IPS-NIHi11 (cell line): ENCODE measurements around the gene COTL1.

Experiments used
- DNase-seq: peaks from one replicate; pipeline ENCODE4 v3.0.0; 2012; ENCODE audit warnings: mixed read lengths, low spot score

The COTL1 gene

DNA sequence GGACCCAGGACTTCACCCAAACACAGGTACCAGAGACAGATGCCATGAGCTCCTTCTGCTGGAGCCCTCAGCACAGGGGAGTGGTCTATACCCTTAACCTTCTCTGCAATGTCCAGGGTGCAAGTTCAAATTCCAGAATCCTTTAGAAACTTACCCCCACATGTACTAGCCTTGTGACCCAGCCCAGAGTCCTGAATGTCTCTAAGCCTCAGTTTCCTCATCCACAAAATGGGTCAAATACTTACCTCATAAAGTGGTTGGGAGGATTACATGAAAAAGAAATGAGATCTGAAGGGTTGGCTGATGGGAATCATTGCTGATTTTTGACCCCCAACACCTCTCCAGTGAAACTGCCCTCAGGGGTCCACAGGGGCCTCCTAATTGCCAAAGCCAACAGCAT is 21.7 kb downstream of the COTL1 start:
- no peak for DNase-seq

- DNase-seq: no peak
Measured at GRCh38 chr16:84595052-84595481, 22.8 kb downstream of the COTL1 start.

DNA sequence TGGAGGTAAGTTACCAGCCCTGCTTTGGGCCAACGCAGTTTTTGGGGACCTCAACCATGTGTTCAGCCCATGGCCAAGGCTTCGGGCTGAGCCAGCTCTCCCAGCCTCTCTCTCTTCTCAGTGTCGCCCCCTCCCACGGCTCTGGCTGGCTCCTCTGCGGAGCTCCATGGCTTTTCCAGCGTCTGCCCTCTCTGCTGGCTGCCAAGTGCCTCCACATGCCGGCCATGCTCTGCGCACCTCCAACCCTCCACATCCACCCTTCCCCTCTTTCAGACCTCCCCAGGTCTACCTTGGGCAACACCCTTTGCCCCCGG is 23.2 kb downstream of the COTL1 start:
- DNase-seq: peak; percentile 48

- DNase-seq: no peak
Measured at GRCh38 chr16:84593825-84594724, 23.8 kb downstream of the COTL1 start.

DNA sequence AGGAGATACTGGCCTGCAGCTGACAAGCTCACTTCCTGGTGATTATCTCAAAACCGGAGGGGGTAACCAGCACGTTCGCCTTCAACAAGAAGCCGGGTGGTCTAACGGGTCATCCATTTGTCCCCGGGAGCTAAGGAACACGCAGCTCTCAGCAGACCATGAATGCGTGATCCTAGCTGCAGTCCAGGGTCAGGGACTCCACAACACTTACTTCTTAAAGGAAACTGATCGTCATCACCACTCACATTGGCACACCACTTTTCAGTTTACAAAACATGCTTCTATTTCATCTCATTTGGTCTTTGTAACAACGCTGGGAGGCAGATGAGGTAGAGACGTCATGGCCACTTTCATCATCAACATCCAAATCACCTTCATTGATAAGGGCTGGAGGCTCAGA is 25.2 kb downstream of the COTL1 start:
- no peak for DNase-seq

DNA sequence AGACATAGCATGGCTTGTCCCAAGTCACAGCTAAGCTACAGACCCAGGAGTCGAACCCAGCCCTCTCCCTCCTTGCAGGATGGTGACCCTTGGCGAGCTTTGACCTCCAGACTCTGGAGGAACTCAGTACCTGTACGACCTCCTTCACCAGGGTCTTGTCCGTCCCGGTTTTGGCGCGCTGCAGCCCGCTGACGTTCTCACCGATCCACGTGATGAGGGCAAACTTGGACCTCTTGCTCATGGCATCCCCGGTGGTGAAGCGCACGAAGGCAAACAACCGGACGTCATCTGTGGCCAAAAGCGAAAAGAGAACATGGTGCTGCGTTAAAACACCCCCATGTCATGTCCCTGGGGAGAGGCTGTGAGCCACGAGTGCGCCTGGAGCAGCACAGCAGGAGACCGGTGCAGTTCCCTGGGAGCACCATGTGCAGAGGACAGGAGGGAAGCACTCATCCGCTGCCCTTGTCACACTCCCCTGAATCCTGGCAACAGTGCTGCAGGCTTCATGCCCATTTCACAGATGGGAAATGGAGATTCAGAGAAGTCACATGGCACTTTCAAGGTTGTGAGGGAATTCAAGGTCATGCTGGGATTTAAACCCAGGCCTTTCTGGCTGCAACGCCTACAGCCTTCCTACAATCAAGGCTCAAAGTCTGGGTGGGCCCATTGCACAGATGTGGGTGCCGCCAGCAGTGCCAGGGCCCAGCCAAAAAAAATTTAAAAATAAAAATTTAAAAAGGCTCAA is 27.7 kb downstream of the COTL1 start:
- no peak for DNase-seq

DNA sequence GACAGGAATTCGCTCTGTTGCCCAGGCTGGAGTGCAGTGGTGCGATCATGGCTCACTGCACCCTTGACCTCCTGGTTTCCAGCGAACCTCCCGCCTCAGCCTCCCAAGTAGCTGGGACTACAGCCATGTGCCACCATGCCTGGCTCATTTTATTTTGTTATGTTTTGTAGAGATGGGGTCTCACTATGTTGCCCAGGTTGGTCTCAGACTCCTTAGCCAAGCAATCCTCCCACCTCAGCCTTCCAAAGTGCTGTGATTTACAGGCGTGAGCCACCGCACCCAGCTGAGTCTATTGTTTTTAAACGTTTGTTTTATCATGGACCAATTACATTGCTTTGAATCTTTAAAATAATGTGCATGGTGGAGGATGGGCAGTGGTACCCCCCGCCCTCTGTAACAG is 28.9 kb downstream of the COTL1 start:
- no peak for DNase-seq

GRCh38 chr16:84585886-84586285 is 32.0 kb downstream of the COTL1 start:
- peak; percentile 89 for DNase-seq

GRCh38 chr16:84585467-84585866 is 32.4 kb downstream of the COTL1 start:
- no peak for DNase-seq

DNA sequence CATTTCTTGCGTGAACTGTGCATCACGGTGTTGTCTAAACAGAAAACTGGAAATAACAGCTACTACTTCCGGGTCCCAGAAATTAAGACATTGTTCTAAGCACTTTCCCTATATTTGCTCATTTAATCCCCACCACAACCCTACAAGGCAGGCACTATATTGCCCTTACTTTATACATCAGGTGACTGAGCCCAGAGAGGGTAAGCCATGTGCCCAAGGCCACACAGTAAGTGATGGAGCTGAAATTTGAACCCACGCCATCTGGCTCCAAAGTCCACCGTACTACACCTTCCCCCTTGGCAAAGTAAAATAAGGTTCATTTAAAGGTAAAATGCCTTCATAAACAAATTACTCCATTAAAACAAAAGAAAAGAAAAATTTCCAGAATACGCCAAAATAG is 33.2 kb downstream of the COTL1 start:
- DNase-seq: no peak

DNA sequence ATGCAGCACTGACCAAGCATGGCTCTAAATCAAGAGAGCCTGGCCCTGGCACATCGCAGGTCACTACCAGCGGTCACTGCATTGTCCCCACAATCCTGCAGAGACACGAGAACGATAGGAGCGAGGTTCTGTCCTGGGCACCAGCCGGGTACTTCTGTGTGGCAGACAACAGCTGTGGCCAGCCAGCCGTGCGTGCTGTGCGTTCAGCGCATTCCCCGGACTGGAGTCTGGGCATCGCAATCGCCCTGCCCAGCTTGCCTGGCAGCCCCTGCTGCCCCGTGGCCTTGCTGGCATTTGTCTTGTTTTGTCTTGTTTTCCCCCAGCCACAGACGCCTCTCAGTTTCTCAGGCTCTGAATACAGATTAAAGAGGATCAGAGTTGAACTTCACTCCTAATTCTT is 33.9 kb downstream of the COTL1 start:
- no peak for DNase-seq

- DNase-seq: no peak
Measured at GRCh38 chr16:84582958-84583516, 34.8 kb downstream of the COTL1 start.

DNA sequence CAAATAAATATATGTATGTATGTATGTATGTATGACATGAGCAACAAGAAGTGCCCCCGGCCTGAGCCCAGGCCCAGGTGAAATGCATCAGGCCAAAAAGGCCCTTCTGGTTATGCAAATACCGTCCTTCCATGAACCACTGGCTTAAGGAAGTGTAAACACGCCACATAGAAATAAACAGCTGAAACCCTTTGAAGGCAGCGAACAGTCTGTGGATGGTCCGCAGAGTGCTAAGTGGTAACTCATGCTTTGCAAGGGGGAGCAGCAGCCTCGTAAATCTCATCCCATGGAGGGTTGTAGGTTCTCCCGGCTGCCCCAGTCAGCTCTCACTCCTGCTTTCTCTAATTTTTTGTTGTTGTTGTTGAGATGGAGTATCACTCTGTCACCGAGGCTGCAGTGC is 36.7 kb downstream of the COTL1 start:
- no peak for DNase-seq

DNA sequence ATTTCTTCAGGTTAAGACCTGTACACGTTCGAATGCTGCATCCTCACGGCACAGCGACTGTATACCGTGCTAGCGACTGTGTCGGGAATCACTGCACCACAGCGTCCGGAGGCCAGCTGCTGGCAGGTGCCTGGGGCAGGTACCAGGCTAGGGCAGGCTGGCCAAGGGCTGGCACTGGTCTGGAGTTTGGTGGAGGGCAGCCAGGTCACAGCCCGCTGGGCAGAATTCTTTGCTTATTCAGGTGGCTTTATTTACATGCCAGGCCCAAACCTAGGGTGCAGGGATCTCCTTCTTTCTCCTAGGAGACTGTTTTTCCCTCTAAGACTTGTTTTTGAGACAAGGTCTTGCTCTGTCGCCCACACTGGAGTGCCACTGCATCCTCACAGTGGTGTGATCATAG is 37.9 kb downstream of the COTL1 start:
- no peak for DNase-seq

GRCh38 chr16:84578538-84579126 is 39.2 kb downstream of the COTL1 start:
- no peak for DNase-seq

GRCh38 chr16:84577034-84577803 is 40.7 kb downstream of the COTL1 start:
- DNase-seq: no peak

- no peak for DNase-seq
Measured at GRCh38 chr16:84575914-84576313, 42.0 kb downstream of the COTL1 start.

GRCh38 chr16:84574191-84574590 is 43.7 kb downstream of the COTL1 start:
- no peak for DNase-seq

GRCh38 chr16:84572096-84572495 is 45.8 kb downstream of the COTL1 start:
- DNase-seq: no peak

GRCh38 chr16:84571506-84571905 is 46.4 kb downstream of the COTL1 start:
- DNase-seq: no peak

DNA sequence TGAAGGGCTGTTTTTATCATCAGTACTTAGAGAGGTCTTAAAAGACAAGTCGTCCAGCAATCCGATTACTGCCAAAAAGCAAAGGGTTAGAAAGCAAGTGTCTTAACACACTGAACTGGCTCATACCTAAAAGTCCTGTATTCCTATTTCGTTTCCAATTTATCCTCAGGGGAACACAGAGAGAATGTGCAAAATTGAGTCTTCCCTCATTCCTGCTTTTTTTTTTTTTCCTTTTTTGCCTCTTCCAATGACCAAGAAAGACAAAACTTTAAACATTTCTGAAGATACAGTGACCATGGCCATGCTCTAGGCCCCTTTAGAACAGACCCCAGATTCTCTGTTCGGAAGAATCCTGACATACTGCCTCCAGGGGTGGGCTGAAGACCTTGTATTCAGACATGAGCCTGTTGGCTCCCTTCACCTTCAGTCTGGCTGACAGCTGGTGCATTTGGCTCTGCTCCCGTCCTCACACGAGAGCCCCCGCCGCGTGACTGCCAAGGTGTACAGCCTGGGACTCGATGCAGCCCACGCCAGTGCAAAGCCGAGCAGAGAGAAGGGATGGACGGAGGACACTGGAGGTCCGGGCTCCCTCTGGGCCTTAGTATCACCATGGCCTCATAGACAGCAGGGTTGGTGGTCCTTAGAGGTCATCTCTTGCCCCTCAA is 47.0 kb downstream of the COTL1 start:
- DNase-seq: no peak
